IMR-90 (cell line): ENCODE results near the gene ERICH6B. TPM values are rescaled to one million over a fixed set of nuclear protein-coding genes. Genes with fewer than 3 reads are reported as not detected.

ENCODE experiments used
- ATAC-seq: fragments of 200-7000 bp; cut with Tn5 transposase; 2 replicates; pipeline ENCODE4 v1.9.1; 2020; ENCODE audit warnings: low read depth, mild to moderate bottlenecking, moderate library complexity
- BruUV-seq: library from RNA; stranded (reverse); fragments of 400-500 nt; replicated peaks from 2 replicates; lab custom pipeline; 2021; lab: Mats Ljungman, UMichigan
- CTCF ChIA-PET: fragments of 300-600 bp; formaldehyde crosslinking; extraction: SDS; loops from one replicate; lab custom pipeline; 2021; ENCODE audit warnings: antibody characterized with exemption; lab: Yijun Ruan, JAX
- POLR2A ChIA-PET: fragments of 300-600 bp; sonication (Branson Sonifier 250); formaldehyde crosslinking; loops from one replicate; lab custom pipeline; 2022; ENCODE audit warnings: antibody characterized with exemption; ENCODE audit not compliant: unreplicated experiment; lab: Charles Lee
- DNase-seq: peaks from one replicate; pipeline ENCODE4 v3.0.0; 2013
- H2AFZ ChIP-seq: replicated peaks from 2 replicates; pipeline ENCODE3; 2013; ENCODE audit warnings: low read length, mild to moderate bottlenecking; ENCODE audit not compliant: poor library complexity
- H2AK5ac ChIP-seq: 2 replicates; pipeline ENCODE4 v1.6.1; 2013; ENCODE audit warnings: low read depth, low read length, inconsistent platforms
- H2AK9ac ChIP-seq: replicated peaks from 2 replicates; pipeline ENCODE3; 2013; ENCODE audit warnings: mild to moderate bottlenecking, low read depth, low read length, moderate library complexity; ENCODE audit not compliant: poor library complexity
- H2BK120ac ChIP-seq: 2 replicates; pipeline ENCODE4 v1.6.1; 2013; ENCODE audit warnings: low read depth, low read length, inconsistent platforms
- H2BK15ac ChIP-seq: 3 replicates; pipeline ENCODE4 v1.6.1; 2013; ENCODE audit warnings: low read depth, low read length, inconsistent platforms
- H2BK20ac ChIP-seq: 2 replicates; pipeline ENCODE4 v1.6.1; 2013; ENCODE audit warnings: low read depth, mild to moderate bottlenecking, inconsistent platforms, low read length, moderate library complexity
- H2BK5ac ChIP-seq: 2 replicates; pipeline ENCODE4 v1.6.1; 2013; ENCODE audit warnings: mild to moderate bottlenecking, low read depth, low read length, inconsistent platforms; ENCODE audit not compliant: poor library complexity, severe bottlenecking
- H3K14ac ChIP-seq: replicated peaks from 2 replicates; pipeline ENCODE4 v1.6.1; 2013; ENCODE audit warnings: low read depth, low read length, inconsistent platforms
- H3K18ac ChIP-seq: 2 replicates; pipeline ENCODE4 v1.6.1; 2013; ENCODE audit warnings: low read depth, low read length, control low read depth
- H3K23ac ChIP-seq: 2 replicates; pipeline ENCODE4 v1.6.1; 2013; ENCODE audit warnings: low read depth, low read length, inconsistent platforms
- H3K27ac ChIP-seq: 2 replicates; pipeline ENCODE4 v1.5.1; 2013; ENCODE audit warnings: mild to moderate bottlenecking, control low read depth, low read length; ENCODE audit not compliant: insufficient read depth
- H3K27me3 ChIP-seq: 2 replicates; pipeline ENCODE4 v1.6.1; 2013; ENCODE audit warnings: low read length; ENCODE audit not compliant: control insufficient read depth, insufficient read depth
- H3K36me3 ChIP-seq: 2 replicates; pipeline ENCODE4 v1.6.1; 2013; ENCODE audit warnings: low read length, mixed read lengths; ENCODE audit not compliant: control insufficient read depth, insufficient read depth
- H3K4ac ChIP-seq: 2 replicates; pipeline ENCODE4 v1.6.1; 2013; ENCODE audit warnings: low read depth, low read length, inconsistent platforms
- H3K4me1 ChIP-seq: 2 replicates; pipeline ENCODE4 v1.6.1; 2013; ENCODE audit warnings: low read length, mixed read lengths; ENCODE audit not compliant: control insufficient read depth, insufficient read depth
- H3K4me2 ChIP-seq: 2 replicates; pipeline ENCODE4 v1.6.1; 2013; ENCODE audit warnings: low read depth, mild to moderate bottlenecking, control low read depth, low read length, moderate library complexity
- H3K4me3 ChIP-seq: 2 replicates; pipeline ENCODE4 v1.5.1; 2013; ENCODE audit warnings: low read depth, mild to moderate bottlenecking, control low read depth, low read length, moderate library complexity; ENCODE audit not compliant: insufficient read depth
- H3K56ac ChIP-seq: 2 replicates; pipeline ENCODE4 v1.6.1; 2013; ENCODE audit warnings: low read length, inconsistent platforms; ENCODE audit not compliant: insufficient read depth; ENCODE audit errors: extremely low read depth
- H3K79me1 ChIP-seq, 2 experiments: 2 replicates each; pipeline ENCODE4 v1.6.1; 2013; ENCODE audit warnings: low read length in 2 of 2, inconsistent platforms in 1 of 2, low read depth in 1 of 2
- H3K9ac ChIP-seq: 2 replicates; pipeline ENCODE4 v1.6.1; 2013; ENCODE audit warnings: low read depth, low read length, control low read depth
- H3K9me1 ChIP-seq: 2 replicates; pipeline ENCODE4 v1.6.1; 2013; ENCODE audit warnings: low read length, inconsistent platforms; ENCODE audit not compliant: insufficient read depth
- H3K9me3 ChIP-seq: 2 replicates; pipeline ENCODE4 v1.6.1; 2013; ENCODE audit warnings: low read length; ENCODE audit not compliant: control insufficient read depth, insufficient read depth
- H4K20me1 ChIP-seq: 2 replicates; pipeline ENCODE4 v1.6.1; 2013; ENCODE audit warnings: low read length, inconsistent platforms; ENCODE audit not compliant: insufficient read depth
- H4K5ac ChIP-seq: 2 replicates; pipeline ENCODE4 v1.6.1; 2013; ENCODE audit warnings: mild to moderate bottlenecking, low read depth, low read length, control low read depth
- H4K8ac ChIP-seq, 2 experiments: 2 replicates each; pipeline ENCODE4 v1.6.1; 2013; ENCODE audit warnings: low read depth in 2 of 2, low read length in 2 of 2, control low read depth in 1 of 2, inconsistent platforms in 1 of 2
- H4K91ac ChIP-seq: 2 replicates; pipeline ENCODE4 v1.6.1; 2013; ENCODE audit warnings: low read depth, low read length, inconsistent platforms; ENCODE audit not compliant: insufficient read depth
- BHLHE40 ChIP-seq: fragments of 150-350 bp; IDR thresholded peaks from 2 replicates; pipeline ENCODE4 v1.6.1; 2016; ENCODE audit warnings: mild to moderate bottlenecking, low read depth, low read length
- CEBPB ChIP-seq: IDR thresholded peaks from 2 replicates; pipeline ENCODE4 v1.6.1; 2012; ENCODE audit warnings: low read depth, low read length, improper control_type of control experiment
- CHD1 ChIP-seq: IDR thresholded peaks from 2 replicates; pipeline ENCODE4 v1.6.1; 2012; ENCODE audit warnings: low read depth, low read length, improper control_type of control experiment
- FOS ChIP-seq: fragments of 150-350 bp; IDR thresholded peaks from 2 replicates; pipeline ENCODE4 v1.6.1; 2016; ENCODE audit warnings: low read depth, low read length
- MAFK ChIP-seq: IDR thresholded peaks from 2 replicates; pipeline ENCODE4 v1.6.1; 2012; ENCODE audit warnings: low read depth, low read length, improper control_type of control experiment
- MAZ ChIP-seq: IDR thresholded peaks from 2 replicates; pipeline ENCODE4 v1.6.1; 2012; ENCODE audit warnings: low read depth, mild to moderate bottlenecking, low read length, improper control_type of control experiment, moderate library complexity, borderline replicate concordance
- POLR2A ChIP-seq: IDR thresholded peaks from 2 replicates; pipeline ENCODE4 v1.6.1; 2012; ENCODE audit warnings: mild to moderate bottlenecking, low read depth, low read length
- RCOR1 ChIP-seq: IDR thresholded peaks from 2 replicates; pipeline ENCODE4 v1.6.1; 2012; ENCODE audit warnings: mild to moderate bottlenecking, low read length, improper control_type of control experiment; ENCODE audit not compliant: insufficient replicate concordance
- RFX5 ChIP-seq: IDR thresholded peaks from 2 replicates; pipeline ENCODE4 v1.8.0; 2012; ENCODE audit warnings: low read depth, mild to moderate bottlenecking, low read length, moderate library complexity
- SMC3 ChIP-seq: fragments of 150-350 bp; IDR thresholded peaks from 2 replicates; pipeline ENCODE4 v1.6.1; 2016; ENCODE audit warnings: low read depth, mild to moderate bottlenecking, antibody characterized with exemption, low read length, moderate library complexity
- WGBS, 2 experiments: methylation state at CpG; one replicate each; pipeline versions ENCODE4 v1.1.5 to v1.1.7; 2013; ENCODE audit warnings: missing lambda C conversion rate in 2 of 2; ENCODE audit not compliant: insufficient read length in 1 of 2; ENCODE audit errors: extremely low coverage in 2 of 2; 5-methylcytosine and 5-hydroxymethylcytosine counted together
- dilution Hi-C: fragments of 300-500 bp; cut with HindIII; formaldehyde crosslinking; loops from one replicate; pipeline ENCODE4 v1.14.3; 2018; ENCODE audit warnings: low sequenced_read_pairs; ENCODE audit not compliant: unreplicated experiment
- in situ Hi-C: fragments of 300-500 bp; cut with MboI; formaldehyde crosslinking; loops from 3 replicates; pipeline ENCODE4 v1.14.3; 2019; ENCODE audit warnings: low sequenced_read_pairs, inconsistent platforms, mixed read lengths
- intact Hi-C: fragments of 100-400 bp; cut with micrococcal nuclease; formaldehyde crosslinking; loops from 2 replicates; pipeline ENCODE4 v1.10.0; 2022
- polyA plus RNA-seq, 3 experiments: library from polyadenylated mRNA; depleted of rRNA; stranded (reverse); fragments of >200 nt; gene quantifications; 2 replicates each; pipeline ENCODE4 v1.2.3, GENCODE V29; 2012; ENCODE audit warnings: low replicate concordance in 1 of 3
- total RNA-seq: library from RNA; depleted of rRNA; stranded (reverse); fragments of >200 nt; gene quantifications from 2 replicates; pipeline ENCODE4 v1.2.3, GENCODE V29; 2012
- TF ChIP-seq, protein P1 (sequence below): conservative IDR thresholded peaks from 2 replicates; pipeline ENCODE4 v1.5.1; 2012; ENCODE audit warnings: mild to moderate bottlenecking, low read depth, low read length, improper control_type of control experiment

ERICH6B gene
- total and polyA plus RNA-seq, 2 of the 4 experiments (the other 2 are of a cell fraction): not detected

DNA sequence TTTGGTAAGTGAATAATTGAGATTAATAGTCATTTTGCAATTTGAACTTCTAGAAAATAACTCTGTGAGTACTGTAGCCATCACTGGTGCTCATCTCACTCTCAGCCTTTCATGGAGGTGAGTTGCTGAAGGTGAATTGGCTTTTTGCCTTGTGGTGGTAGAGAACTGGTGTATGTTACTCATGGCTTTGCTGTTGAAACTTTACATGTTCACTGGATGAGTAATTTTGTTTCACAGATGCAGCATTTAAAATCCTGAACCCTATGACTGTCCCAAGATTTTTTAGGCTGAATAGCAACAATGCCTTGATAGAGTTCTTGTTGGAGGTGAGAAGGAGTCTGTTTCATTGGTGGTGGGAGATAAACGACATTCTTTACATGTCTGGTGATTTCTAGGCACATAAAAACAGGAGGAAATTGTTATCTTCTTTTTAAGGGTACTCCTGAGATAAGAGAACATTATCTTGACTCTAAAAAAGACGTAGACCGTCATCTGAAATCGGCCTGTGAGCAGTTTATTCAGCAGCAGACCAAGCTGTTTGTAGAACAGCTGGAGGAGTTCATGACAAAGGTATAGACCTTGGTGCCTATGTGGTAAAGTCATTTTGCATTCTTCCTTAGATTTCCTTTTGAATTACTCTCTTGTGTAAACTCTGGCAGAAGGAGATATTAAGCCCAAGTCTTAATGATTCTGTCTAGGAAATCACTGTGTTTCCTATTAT is 96.9 kb downstream of the ERICH6B start:
- dilution Hi-C loops: no loop called here
- peak overlapping the region; percentile 59 for H2BK5ac ChIP-seq
- intact Hi-C loops: no loop called here
- H4K5ac ChIP-seq: no peak overlapping the region
- H3K79me1 ChIP-seq: peaks cover 3 to 28% of the 10 kb centered on the region in 2 experiments; a peak in 2 of 4 replicates
- no peaks in the 10 kb centered on the region for H3K9me3 ChIP-seq
- H3K27ac ChIP-seq: no peak overlapping the region
- no peak overlapping the region for H2BK120ac ChIP-seq
- ATAC-seq (peak; percentile 60), DNase-seq (peak; percentile 90)
- ChIA-PET POLR2A (no interaction called here), CTCF (no interaction called here)
- no peak overlapping the region for H3K4me3 ChIP-seq
- in situ Hi-C loops: no loop called here
- WGBS, 2 experiments: no CpG with 5 or more reads among the region's 4 CpGs
- H2AK9ac ChIP-seq: no peak overlapping the region
- no peak overlapping the region for H3K9ac ChIP-seq
- H3K18ac ChIP-seq: no peak overlapping the region
- H3K56ac ChIP-seq: no peak overlapping the region
- H2BK15ac ChIP-seq: no peak overlapping the region; the same call in 2 of the 3 replicates
- no peak overlapping the region for H3K23ac ChIP-seq
- TF ChIP-seq SMC3 (no peak), RFX5 (no peak), CHD1 (no peak), BHLHE40 (no peak), CEBPB (peak; percentile 82), MAZ (no peak), RCOR1 (no peak), MAFK (no peak), FOS (peak; percentile 55; the same call in 1 of the 2 replicates), POLR2A (no peak)
- TF ChIP-seq, protein P1, sequence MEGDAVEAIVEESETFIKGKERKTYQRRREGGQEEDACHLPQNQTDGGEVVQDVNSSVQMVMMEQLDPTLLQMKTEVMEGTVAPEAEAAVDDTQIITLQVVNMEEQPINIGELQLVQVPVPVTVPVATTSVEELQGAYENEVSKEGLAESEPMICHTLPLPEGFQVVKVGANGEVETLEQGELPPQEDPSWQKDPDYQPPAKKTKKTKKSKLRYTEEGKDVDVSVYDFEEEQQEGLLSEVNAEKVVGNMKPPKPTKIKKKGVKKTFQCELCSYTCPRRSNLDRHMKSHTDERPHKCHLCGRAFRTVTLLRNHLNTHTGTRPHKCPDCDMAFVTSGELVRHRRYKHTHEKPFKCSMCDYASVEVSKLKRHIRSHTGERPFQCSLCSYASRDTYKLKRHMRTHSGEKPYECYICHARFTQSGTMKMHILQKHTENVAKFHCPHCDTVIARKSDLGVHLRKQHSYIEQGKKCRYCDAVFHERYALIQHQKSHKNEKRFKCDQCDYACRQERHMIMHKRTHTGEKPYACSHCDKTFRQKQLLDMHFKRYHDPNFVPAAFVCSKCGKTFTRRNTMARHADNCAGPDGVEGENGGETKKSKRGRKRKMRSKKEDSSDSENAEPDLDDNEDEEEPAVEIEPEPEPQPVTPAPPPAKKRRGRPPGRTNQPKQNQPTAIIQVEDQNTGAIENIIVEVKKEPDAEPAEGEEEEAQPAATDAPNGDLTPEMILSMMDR: no peak
- H3K4me2 ChIP-seq: no peak overlapping the region
- H3K27me3 ChIP-seq: no peaks in the 10 kb centered on the region
- H3K4me1 ChIP-seq: peaks cover 10% of the 10 kb centered on the region
- peaks cover 22% of the 10 kb centered on the region for H3K36me3 ChIP-seq
- peaks cover 8% of the 10 kb centered on the region; the same call in 1 of the 2 replicates for H3K9me1 ChIP-seq
- H4K20me1 ChIP-seq: no peaks in the 10 kb centered on the region
- no peak overlapping the region for H2AK5ac ChIP-seq
- no peak overlapping the region for H2AFZ ChIP-seq
- no peak overlapping the region; a peak in 1 of 4 replicates for H4K8ac ChIP-seq
- H4K91ac ChIP-seq: no peak overlapping the region
- no peak overlapping the region for H2BK20ac ChIP-seq
- H3K4ac ChIP-seq: peak overlapping the region; percentile 21; the same call in 1 of the 2 replicates
- BruUV-seq: no TSS peak
- H3K14ac ChIP-seq: no peak overlapping the region
